SH-SY5Y (cell line): ENCODE measurements around the gene ZNF358.

ENCODE experiments used
- GATA2 ChIP-seq: IDR thresholded peaks from 2 replicates; pipeline ENCODE4 v1.6.1; 2011; ENCODE audit warnings: mild to moderate bottlenecking, low read depth, low read length
- GATA3 ChIP-seq: IDR thresholded peaks from 2 replicates; pipeline ENCODE4 v1.6.1; 2011; ENCODE audit warnings: low read depth, mild to moderate bottlenecking, low read length, moderate library complexity

DNA sequence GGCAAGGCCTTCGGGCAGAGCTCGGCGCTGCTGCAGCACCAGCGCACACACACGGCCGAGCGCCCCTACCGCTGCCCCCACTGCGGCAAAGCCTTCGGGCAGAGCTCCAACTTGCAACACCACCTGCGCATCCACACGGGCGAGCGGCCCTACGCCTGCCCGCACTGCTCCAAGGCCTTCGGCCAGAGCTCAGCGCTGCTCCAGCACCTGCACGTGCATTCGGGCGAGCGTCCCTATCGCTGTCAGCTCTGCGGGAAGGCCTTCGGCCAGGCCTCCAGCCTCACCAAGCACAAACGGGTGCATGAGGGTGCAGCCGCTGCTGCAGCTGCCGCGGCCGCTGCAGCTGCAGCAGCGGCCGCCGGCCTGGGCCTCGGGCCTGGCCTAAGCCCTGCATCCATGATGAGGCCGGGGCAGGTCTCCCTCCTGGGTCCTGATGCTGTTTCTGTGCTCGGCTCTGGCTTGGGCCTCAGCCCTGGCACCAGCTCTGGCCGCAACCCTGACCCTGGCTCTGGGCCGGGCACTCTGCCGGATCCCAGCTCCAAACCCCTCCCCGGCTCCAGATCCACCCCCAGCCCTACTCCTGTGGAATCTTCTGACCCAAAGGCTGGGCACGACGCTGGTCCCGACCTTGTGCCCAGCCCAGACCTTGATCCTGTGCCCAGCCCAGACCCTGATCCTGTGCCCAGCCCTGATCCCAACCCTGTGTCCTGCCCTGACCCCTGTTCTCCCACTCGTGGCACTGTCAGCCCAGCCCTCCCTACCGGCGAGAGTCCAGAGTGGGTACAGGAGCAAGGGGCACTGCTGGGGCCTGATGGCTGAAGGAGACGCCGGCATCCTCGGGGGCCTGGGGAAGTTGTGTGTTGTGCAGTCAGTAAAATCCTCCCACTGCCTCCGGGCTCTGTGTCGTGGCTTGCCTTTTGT, 4.5 kb downstream of the ZNF358 start:
- no peak for TF ChIP-seq GATA3
- TF ChIP-seq GATA2: no peak
